ENCODE results near the gene CHST12.
"Not testable (repeated sequence)": the region's sequence is repeated elsewhere in the genome, so short reads cannot be mapped to it uniquely, and the experiment has no call there.

Gene CHST12

GRCh38 chr7:2379161-2379560 lies 24.2 kb upstream of the CHST12 start:
- no peak for DNase-seq

GRCh38 chr7:2379821-2380450 lies 23.5 kb upstream of the CHST12 start:
- DNase-seq, result no peak

- DNase-seq, result no peak
Measured at GRCh38 chr7:2380461-2380860, 22.9 kb upstream of the CHST12 start.

GRCh38 chr7:2381227-2381626 lies 22.2 kb upstream of the CHST12 start:
- no peak for DNase-seq

- no peak for DNase-seq
Measured at GRCh38 chr7:2381881-2382509, 21.4 kb upstream of the CHST12 start.

- DNase-seq, result no peak
Measured at GRCh38 chr7:2383543-2384274, 19.7 kb upstream of the CHST12 start.

GRCh38 chr7:2384354-2385243 lies 18.8 kb upstream of the CHST12 start:
- DNase-seq, result no peak

GRCh38 chr7:2386122-2386521 lies 17.3 kb upstream of the CHST12 start:
- DNase-seq, result not testable (repeated sequence)

- no peak for DNase-seq
Measured at GRCh38 chr7:2386964-2387669, 16.3 kb upstream of the CHST12 start.

GRCh38 chr7:2387897-2388636 lies 15.3 kb upstream of the CHST12 start:
- DNase-seq, result no peak

- no peak for DNase-seq
Measured at GRCh38 chr7:2388637-2388954, 14.8 kb upstream of the CHST12 start.

GRCh38 chr7:2390020-2390816 lies 13.2 kb upstream of the CHST12 start:
- not testable (repeated sequence) for DNase-seq

GRCh38 chr7:2393706-2394105 lies 9.7 kb upstream of the CHST12 start:
- DNase-seq, result no peak

- no peak for DNase-seq
Measured at GRCh38 chr7:2394566-2395082, 8.8 kb upstream of the CHST12 start.

GRCh38 chr7:2398506-2398905 lies 4.9 kb upstream of the CHST12 start:
- DNase-seq, result no peak

- no peak for DNase-seq
Measured at GRCh38 chr7:2399848-2400587, 3.4 kb upstream of the CHST12 start.

GRCh38 chr7:2402687-2403013 lies 761 bp upstream of the CHST12 start:
- no peak for DNase-seq

- DNase-seq, result peak in 5 of 6 experiments; percentile 20 to 62 (median 30)
Measured at GRCh38 chr7:2403718-2404648, 572 bp downstream of the CHST12 start.

GRCh38 chr7:2404714-2405119 lies 1.3 kb downstream of the CHST12 start:
- peak in 1 of 6 experiments; percentile 30 for DNase-seq
